Kidney (tissue), 14 donors: ENCODE results near the gene BTBD9. TPM values are rescaled to one million over a fixed set of nuclear protein-coding genes. Genes with fewer than 3 reads are reported as not detected.

ENCODE experiments used
- DNase-seq, 5 donors: peaks; one replicate each; pipeline ENCODE4 v3.0.0-alpha.2; 2013 to 2020
- FAIRE-seq: peaks from 2 replicates; lab custom pipeline; 2012; peaks lifted over from hg19 to GRCh38; lab: Jason Lieb, UNC
- H3K27ac ChIP-seq, 2 donors: one replicate each; pipeline ENCODE4 v1.7.0; 2013; ENCODE audit warnings: low read depth in 2 of 2, low read length in 2 of 2, inconsistent platforms in 1 of 2
- H3K27me3 ChIP-seq: one replicate; pipeline ENCODE4 v1.7.1; 2013; ENCODE audit warnings: low read length, inconsistent platforms; ENCODE audit not compliant: control insufficient read depth, insufficient read depth
- H3K36me3 ChIP-seq, 3 donors: one replicate each; pipeline versions ENCODE4 v1.7.0 to v1.7.1; 2013; ENCODE audit warnings: low read length in 3 of 3, control low read depth in 1 of 3, inconsistent platforms in 1 of 3; ENCODE audit not compliant: insufficient read depth in 3 of 3, control insufficient read depth in 2 of 3
- H3K4me1 ChIP-seq, 3 donors: one replicate each; pipeline versions ENCODE4 v1.7.0 to v1.7.1; 2013; ENCODE audit warnings: low read length in 3 of 3, inconsistent platforms in 1 of 3, low read depth in 1 of 3; ENCODE audit not compliant: control insufficient read depth in 2 of 3, insufficient read depth in 2 of 3
- H3K4me3 ChIP-seq, 3 donors: one replicate each; pipeline versions ENCODE4 v1.7.0 to v1.8.1; 2013; ENCODE audit warnings: low read length in 3 of 3, control low read depth in 1 of 3, inconsistent platforms in 1 of 3
- H3K9ac ChIP-seq, 3 donors: one replicate each; pipeline versions ENCODE4 v1.7.0 to v1.7.1; 2013; ENCODE audit warnings: low read length in 3 of 3, control low read depth in 1 of 3, inconsistent platforms in 1 of 3
- H3K9me3 ChIP-seq, 3 donors: one replicate each; pipeline versions ENCODE4 v1.7.0 to v1.7.1; 2013; ENCODE audit warnings: low read length in 3 of 3, control low read depth in 1 of 3, inconsistent platforms in 1 of 3; ENCODE audit not compliant: control insufficient read depth in 2 of 3, insufficient read depth in 1 of 3
- intact Hi-C: fragments of 100-400 bp; cut with DNase I; formaldehyde crosslinking; loops from one replicate; pipeline ENCODE4 v1.11.1; 2022
- polyA plus RNA-seq: library from polyadenylated mRNA; stranded (reverse); fragments of 350-450 nt; fragmentation: Illumina TruSeq; extraction: RNeasy Lipid Tissue Mini Kit (QIAGEN cat#74804); gene quantifications from one replicate; pipeline ENCODE4 v1.2.3, GENCODE V29; 2014; ENCODE audit warnings: low read depth, low replicate concordance; ENCODE audit not compliant: insufficient read depth
- total RNA-seq: library from RNA; stranded (reverse); fragmentation: NEBNext Ultra II Directional; extraction: Animal tissue kit (Norgen Biotek cat#: 25700); gene quantifications from one replicate; pipeline ENCODE4 v1.2.1, GENCODE V29; 2021
- TF ChIP-seq, protein P1 (sequence below): IDR thresholded peaks from 3 replicates; pipeline ENCODE4 v1.5.1; 2012; ENCODE audit warnings: mild to moderate bottlenecking, moderate library complexity, borderline replicate concordance; ENCODE audit not compliant: insufficient read depth; ENCODE audit errors: extremely low read depth
- donor health status: control.
- donor health status: control.
- donor health status: control.
- donor health status: control.
- donor health status: control.
- donor health status: DM: yes; HTN: yes; CAD: no.
- donor health status: Normal renal cell carcinoma (clear cell type).

Gene BTBD9
- total and polyA plus RNA-seq, 2 donors from 2014 or later: 4.2 to 29.9 TPM

DNA sequence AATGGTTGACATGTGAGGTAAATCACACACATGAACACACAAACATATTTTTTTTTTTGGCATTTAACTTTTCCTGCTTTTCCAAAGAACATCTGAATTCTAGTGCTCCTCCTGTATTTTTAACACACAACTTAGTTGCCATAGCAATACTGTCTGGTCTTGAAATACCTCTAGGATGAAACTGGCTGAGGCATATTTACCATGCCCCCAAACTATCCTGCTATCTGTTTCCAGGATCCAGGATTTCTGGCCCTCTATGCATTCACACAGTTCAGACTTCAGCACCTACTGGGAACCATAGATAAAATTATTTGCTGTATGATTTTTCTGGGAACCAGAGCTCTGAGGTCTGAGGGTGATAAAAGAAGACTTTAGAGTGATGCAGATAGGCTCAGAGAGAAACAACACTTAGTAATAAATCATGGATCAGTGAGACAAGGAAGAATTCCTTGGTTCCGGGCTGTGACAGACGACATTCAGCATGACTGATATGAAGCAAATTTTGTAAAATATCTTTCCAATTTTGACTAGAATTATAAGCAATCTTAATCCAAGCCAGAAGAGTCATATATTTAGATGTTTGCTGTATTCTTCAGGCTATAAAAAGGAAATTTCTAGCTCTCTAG, 359.7 kb downstream of the BTBD9 start:
- intact Hi-C loops: no loop called here
- Histone ChIP-seq H3K9ac (no peak overlapping the region), H3K4me1 (no peaks in the 10 kb centered on the region), H3K36me3 (no peaks in the 10 kb centered on the region), H3K27me3 (no peaks in the 10 kb centered on the region), H3K9me3 (no peaks in the 10 kb centered on the region), H3K4me3 (no peak overlapping the region), H3K27ac (no peak overlapping the region)
- DNase-seq (no peak), FAIRE-seq (no peak)
- TF ChIP-seq, protein P1, sequence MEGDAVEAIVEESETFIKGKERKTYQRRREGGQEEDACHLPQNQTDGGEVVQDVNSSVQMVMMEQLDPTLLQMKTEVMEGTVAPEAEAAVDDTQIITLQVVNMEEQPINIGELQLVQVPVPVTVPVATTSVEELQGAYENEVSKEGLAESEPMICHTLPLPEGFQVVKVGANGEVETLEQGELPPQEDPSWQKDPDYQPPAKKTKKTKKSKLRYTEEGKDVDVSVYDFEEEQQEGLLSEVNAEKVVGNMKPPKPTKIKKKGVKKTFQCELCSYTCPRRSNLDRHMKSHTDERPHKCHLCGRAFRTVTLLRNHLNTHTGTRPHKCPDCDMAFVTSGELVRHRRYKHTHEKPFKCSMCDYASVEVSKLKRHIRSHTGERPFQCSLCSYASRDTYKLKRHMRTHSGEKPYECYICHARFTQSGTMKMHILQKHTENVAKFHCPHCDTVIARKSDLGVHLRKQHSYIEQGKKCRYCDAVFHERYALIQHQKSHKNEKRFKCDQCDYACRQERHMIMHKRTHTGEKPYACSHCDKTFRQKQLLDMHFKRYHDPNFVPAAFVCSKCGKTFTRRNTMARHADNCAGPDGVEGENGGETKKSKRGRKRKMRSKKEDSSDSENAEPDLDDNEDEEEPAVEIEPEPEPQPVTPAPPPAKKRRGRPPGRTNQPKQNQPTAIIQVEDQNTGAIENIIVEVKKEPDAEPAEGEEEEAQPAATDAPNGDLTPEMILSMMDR: no peak

DNA sequence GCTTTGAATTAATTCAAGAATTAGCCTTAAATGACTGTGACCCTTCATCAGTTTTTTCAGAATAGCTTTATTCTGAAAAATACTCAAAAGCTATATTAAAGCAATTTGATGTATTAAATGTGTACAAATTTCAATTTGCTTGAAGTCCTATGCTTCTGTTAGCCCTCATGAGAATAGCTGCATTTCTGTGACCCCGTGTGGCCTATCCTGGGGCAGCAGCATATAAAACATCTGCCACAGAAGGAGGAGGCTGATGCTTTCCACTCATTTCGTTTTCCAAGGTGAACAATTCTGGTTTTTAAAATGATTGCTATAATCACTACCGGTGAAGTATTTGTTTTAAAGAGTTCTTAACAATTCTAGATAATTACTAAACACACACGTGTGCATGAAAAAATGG, 360.3 kb downstream of the BTBD9 start:
- intact Hi-C loops: no loop called here
- H3K4me1 ChIP-seq: no peaks in the 10 kb centered on the region
- no peak overlapping the region for H3K4me3 ChIP-seq
- no peaks in the 10 kb centered on the region for H3K9me3 ChIP-seq
- no peak overlapping the region for H3K9ac ChIP-seq
- no peaks in the 10 kb centered on the region for H3K36me3 ChIP-seq
- no peak overlapping the region for H3K27ac ChIP-seq
- DNase-seq (peak in 1 of 5 donors; percentile 43), FAIRE-seq (no peak)
- TF ChIP-seq, protein P1: no peak
- H3K27me3 ChIP-seq: no peaks in the 10 kb centered on the region

- H3K27ac ChIP-seq: no peak overlapping the region
- H3K9ac ChIP-seq: no peak overlapping the region
- DNase-seq (no peak), FAIRE-seq (no peak)
- no peaks in the 10 kb centered on the region for H3K27me3 ChIP-seq
- no peaks in the 10 kb centered on the region for H3K9me3 ChIP-seq
- intact Hi-C loops: no loop called here
- peaks cover 3 to 8% (median 5%) of the 10 kb centered on the region in 3 donors for H3K4me1 ChIP-seq
- H3K36me3 ChIP-seq: no peaks in the 10 kb centered on the region
- TF ChIP-seq, protein P1: no peak
- H3K4me3 ChIP-seq: no peak overlapping the region
Observed at GRCh38 chr6:38273325-38273724, 366.4 kb downstream of the BTBD9 start.

DNA sequence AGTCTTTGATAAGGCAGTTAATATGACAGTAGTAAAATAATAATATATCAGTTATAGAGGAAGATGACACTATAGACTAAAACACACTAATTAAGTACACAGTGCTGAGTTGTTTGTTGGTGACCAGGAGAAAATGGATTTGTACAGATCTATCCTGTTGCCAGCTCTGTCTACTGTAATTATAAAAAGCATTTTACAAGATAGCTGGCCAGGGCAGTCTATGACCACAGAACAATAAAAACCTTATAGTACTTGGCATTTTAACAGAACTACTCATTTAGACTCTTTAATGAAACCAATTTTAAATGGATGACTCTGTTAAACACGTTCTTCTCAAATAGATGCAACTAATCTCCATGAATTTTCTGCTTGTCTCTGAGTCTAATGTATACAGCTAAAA, 367.5 kb downstream of the BTBD9 start:
- intact Hi-C loops: no loop called here
- H3K4me1 ChIP-seq: peaks cover 4 to 8% (median 5%) of the 10 kb centered on the region in 3 donors
- DNase-seq: no peak
- TF ChIP-seq, protein P1: no peak
- no peak for FAIRE-seq
- H3K36me3 ChIP-seq: no peaks in the 10 kb centered on the region
- H3K9me3 ChIP-seq: no peaks in the 10 kb centered on the region
- no peak overlapping the region for H3K27ac ChIP-seq
- H3K4me3 ChIP-seq: no peak overlapping the region
- H3K27me3 ChIP-seq: no peaks in the 10 kb centered on the region
- H3K9ac ChIP-seq: no peak overlapping the region
